ENCODE measurements around the gene TBX20. TPM values are rescaled to one million over a fixed set of nuclear protein-coding genes. Genes with fewer than 3 reads are reported as not detected.

The TBX20 gene
- total and polyA plus RNA-seq, 8 donors = not detected

GRCh38 chr7:35255443-35256255, 1.7 kb upstream of the TBX20 start:
- DNase-seq = no peak
- intact Hi-C loops (cut with DNase I; ENCODE audit: low total_unique reads) = no loop called here
- Histone ChIP-seq H3K36me3 (no peaks in the 10 kb centered on the region), H3K27ac (no peak overlapping the region), H3K27me3 (peaks cover 37 to 100% (median 96%) of the 10 kb centered on the region in 3 donors), H3K9me3 (peaks cover 0 to 45% (median 11%) of the 10 kb centered on the region in 4 donors), H3K4me3 (no peak overlapping the region), H3K4me1 (peaks cover 14 to 43% (median 27%) of the 10 kb centered on the region in 4 donors)
- 12 to 19% (median 15%) methylated on average over 14 to 19 of the region's 19 CpGs for WGBS, 5 donors
- TF ChIP-seq CTCF (IDR thresholded peaks at IDR 0.05) (no peak), POLR2A (IDR thresholded peaks at IDR 0.05) (no peak), EP300 (IDR thresholded peaks at IDR 0.05) (no peak), POLR2AphosphoS5 (IDR thresholded peaks at IDR 0.05) (no peak)

- Histone ChIP-seq H3K4me1 (peaks cover 14 to 43% (median 27%) of the 10 kb centered on the region in 4 donors), H3K4me3 (peak overlapping the region; percentile 34 to 54 (median 44)), H3K36me3 (no peaks in the 10 kb centered on the region), H3K9me3 (peaks cover 0 to 45% (median 11%) of the 10 kb centered on the region in 4 donors), H3K27ac (no peak overlapping the region), H3K27me3 (peaks cover 39 to 100% (median 98%) of the 10 kb centered on the region in 3 donors)
- intact Hi-C loops (cut with DNase I; ENCODE audit: low total_unique reads) = no loop called here
- 9 to 16% (median 13%) methylated on average over 32 to 45 of the region's 45 CpGs for WGBS, 5 donors
- peak in 1 of 2 donors; percentile 38 for DNase-seq
- TF ChIP-seq EP300 (IDR thresholded peaks at IDR 0.05) = no peak
These were observed 869 bp upstream of the TBX20 start for GRCh38 chr7:35254496-35255442.

GRCh38 chr7:35253460-35253709, 515 bp downstream of the TBX20 start:
- peaks cover 0 to 42% (median 9%) of the 10 kb centered on the region in 4 donors for H3K9me3 ChIP-seq
- DNase-seq = no peak
- WGBS, 5 donors = 7 to 17% (median 8%) methylated on average over 15 to 21 of the region's 21 CpGs
- H3K36me3 ChIP-seq = no peaks in the 10 kb centered on the region
- no peak overlapping the region for H3K27ac ChIP-seq
- H3K27me3 ChIP-seq = peaks cover 39 to 100% (median 98%) of the 10 kb centered on the region in 3 donors
- intact Hi-C loops (cut with DNase I; ENCODE audit: low total_unique reads) = no loop called here
- H3K4me3 ChIP-seq = peak overlapping the region; percentile 34 to 54 (median 44)
- H3K4me1 ChIP-seq = peaks cover 14 to 42% (median 26%) of the 10 kb centered on the region in 4 donors
- no peak for TF ChIP-seq POLR2AphosphoS5 (IDR thresholded peaks at IDR 0.05)
- no peak for TF ChIP-seq POLR2A (IDR thresholded peaks at IDR 0.05)
- TF ChIP-seq CTCF (IDR thresholded peaks at IDR 0.05) = no peak
- no peak for TF ChIP-seq EP300 (IDR thresholded peaks at IDR 0.05)

- 7 to 13% (median 9%) methylated on average over 16 of the region's 16 CpGs for WGBS, 5 donors
- peaks cover 35 to 100% (median 94%) of the 10 kb centered on the region in 3 donors for H3K27me3 ChIP-seq
- peak overlapping the region in 2 of 4 donors; percentile 51 to 54 for H3K4me3 ChIP-seq
- intact Hi-C loops (cut with DNase I; ENCODE audit: low total_unique reads) = no loop called here
- no peak for DNase-seq
- TF ChIP-seq POLR2AphosphoS5 (IDR thresholded peaks at IDR 0.05) (no peak), EP300 (IDR thresholded peaks at IDR 0.05) (no peak), POLR2A (IDR thresholded peaks at IDR 0.05) (no peak)
- H3K27ac ChIP-seq = no peak overlapping the region
- H3K9me3 ChIP-seq = peaks cover 0 to 36% (median 9%) of the 10 kb centered on the region in 4 donors
- H3K36me3 ChIP-seq = no peaks in the 10 kb centered on the region
- H3K4me1 ChIP-seq = peaks cover 14 to 36% (median 22%) of the 10 kb centered on the region in 4 donors
These were observed 1.1 kb downstream of the TBX20 start for GRCh38 chr7:35252612-35253459.
